GM12878 (cell line): ENCODE data around the gene AGBL5. TPM values are rescaled to one million over a fixed set of nuclear protein-coding genes. Genes with fewer than 3 reads are reported as not detected.

Source experiments
- ATAC-seq: fragments of 200-7000 bp; cut with Tn5 transposase; 3 replicates; pipeline ENCODE4 v1.9.1; 2020; ENCODE audit warnings: mild to moderate bottlenecking, moderate library complexity
- BruUV-seq: library from RNA; stranded (reverse); fragments of 400-500 nt; replicated peaks from 2 replicates; lab custom pipeline; 2021; lab: Mats Ljungman, UMichigan
- CTCF ChIA-PET: fragments of 300-600 bp; sonication (Branson Sonifier 250); formaldehyde crosslinking; extraction: SDS; loops from one replicate; lab custom pipeline; 2021; ENCODE audit warnings: inconsistent platforms; lab: Yijun Ruan, JAX
- POLR2A ChIA-PET: fragments of 350-600 bp; formaldehyde crosslinking; extraction: SDS; loops from one replicate; lab custom pipeline; 2021; ENCODE audit warnings: inconsistent platforms; lab: Charles Lee
- RAD21 ChIA-PET: fragments of 300-600 bp; sonication (Branson Sonifier 250); formaldehyde crosslinking; loops from one replicate; lab custom pipeline; 2023; ENCODE audit warnings: antibody characterized with exemption; ENCODE audit not compliant: unreplicated experiment; lab: Charles Lee
- SMC1A ChIA-PET: fragments of 300-600 bp; sonication (Branson Sonifier 250); formaldehyde crosslinking; loops from one replicate; lab custom pipeline; 2023; ENCODE audit not compliant: unreplicated experiment, uncharacterized antibody; lab: Charles Lee
- DNase-seq: peaks from one replicate; pipeline ENCODE4 v3.0.0-alpha.2; 2011; ENCODE audit warnings: low read depth, low spot score
- FAIRE-seq: peaks from 3 replicates; lab custom pipeline; 2011; peaks lifted over from hg19 to GRCh38; lab: Jason Lieb, UNC
- H2AFZ ChIP-seq: 2 replicates; pipeline ENCODE4 v1.6.0; 2011; ENCODE audit warnings: low read depth, low read length, control low read depth; ENCODE audit not compliant: control insufficient read depth
- H3K27ac ChIP-seq: 2 replicates; pipeline ENCODE4 v1.5.1; 2011; ENCODE audit warnings: control low read depth; ENCODE audit not compliant: control insufficient read depth, insufficient read depth
- H3K27me3 ChIP-seq, 2 experiments: replicated peaks in 1 of 2; 2 replicates each; pipeline versions ENCODE4 v1.6.0 to v1.6.1; 2011; ENCODE audit warnings: low read length in 1 of 2; ENCODE audit not compliant: control insufficient read depth in 2 of 2, insufficient read depth in 2 of 2
- H3K36me3 ChIP-seq, 2 experiments: 2 replicates each; pipeline ENCODE4 v1.5.1; 2011; ENCODE audit warnings: low read length in 1 of 2; ENCODE audit not compliant: control insufficient read depth in 2 of 2, insufficient read depth in 2 of 2
- H3K4me1 ChIP-seq: 2 replicates; pipeline ENCODE4 v1.6.1; 2011; ENCODE audit warnings: mild to moderate bottlenecking, low read length, moderate library complexity, mixed read lengths; ENCODE audit not compliant: control insufficient read depth, insufficient read depth
- H3K4me2 ChIP-seq: 2 replicates; pipeline ENCODE4 v1.6.0; 2011; ENCODE audit warnings: control low read depth; ENCODE audit not compliant: control insufficient read depth, insufficient read depth
- H3K4me3 ChIP-seq: fragments of 200-600 bp; sonication (generic); 2 replicates; pipeline ENCODE4 v1.5.1; 2016
- H3K79me2 ChIP-seq: 2 replicates; pipeline ENCODE4 v1.6.0; 2011; ENCODE audit warnings: low read length; ENCODE audit not compliant: control insufficient read depth, insufficient read depth
- H3K9ac ChIP-seq: 2 replicates; pipeline ENCODE4 v1.8.0; 2011; ENCODE audit warnings: low read length, control low read depth, mixed read lengths; ENCODE audit not compliant: control insufficient read depth, insufficient read depth
- H3K9me3 ChIP-seq: replicated peaks from 3 replicates; pipeline ENCODE4 v1.5.1; 2011; ENCODE audit warnings: mild to moderate bottlenecking, low read length; ENCODE audit not compliant: control insufficient read depth, insufficient read depth
- H4K20me1 ChIP-seq: 2 replicates; pipeline ENCODE4 v1.6.0; 2011; ENCODE audit not compliant: control insufficient read depth, insufficient read depth
- ATF2 ChIP-seq: IDR thresholded peaks from 2 replicates; pipeline ENCODE4 v1.6.1; 2012; ENCODE audit warnings: low read length, inconsistent platforms
- BACH1 ChIP-seq: fragments of 450-650 bp; IDR thresholded peaks from 2 replicates; pipeline ENCODE4 v1.6.1; 2017; ENCODE audit warnings: mild to moderate bottlenecking, borderline replicate concordance
- CBX5 ChIP-seq: sonication (generic); IDR thresholded peaks from 2 replicates; pipeline ENCODE4 v1.6.1; 2016; ENCODE audit warnings: low read depth, moderate library complexity, mild to moderate bottlenecking, inconsistent platforms
- CHD1 ChIP-seq: IDR thresholded peaks from 2 replicates; pipeline ENCODE4 v1.6.1; 2012; ENCODE audit warnings: low read depth, low read length, improper control_type of control experiment
- FOS ChIP-seq: IDR thresholded peaks from 3 replicates; pipeline ENCODE4 v1.6.1; 2011; ENCODE audit warnings: borderline replicate concordance; ENCODE audit not compliant: insufficient read length; ENCODE audit errors: extremely low read depth
- NRF1 ChIP-seq: conservative IDR thresholded peaks from 2 replicates; pipeline ENCODE4 v1.6.1; 2011; ENCODE audit warnings: mild to moderate bottlenecking, low read depth, low read length, improper control_type of control experiment
- RB1 ChIP-seq: fragments of 450-650 bp; formaldehyde crosslinking; IDR thresholded peaks from 2 replicates; pipeline ENCODE4 v1.6.1; 2017; ENCODE audit warnings: mild to moderate bottlenecking, borderline replicate concordance
- RCOR1 ChIP-seq: conservative IDR thresholded peaks from 2 replicates; pipeline ENCODE4 v1.6.1; 2012; ENCODE audit warnings: low read depth, low read length, improper control_type of control experiment
- SMAD1 ChIP-seq: fragments of 450-650 bp; IDR thresholded peaks from 2 replicates; pipeline ENCODE4 v1.6.1; 2018; ENCODE audit warnings: mild to moderate bottlenecking, low read depth; ENCODE audit not compliant: partially characterized antibody
- TAF1 ChIP-seq: IDR thresholded peaks from 2 replicates; pipeline ENCODE4 v1.6.1; 2011; ENCODE audit warnings: mild to moderate bottlenecking, low read depth, low read length, borderline replicate concordance
- WRNIP1 ChIP-seq: IDR thresholded peaks from 2 replicates; pipeline ENCODE4 v1.6.1; 2011; ENCODE audit warnings: low read depth, low read length, improper control_type of control experiment, borderline replicate concordance
- ZNF592 ChIP-seq: fragments of 450-650 bp; IDR thresholded peaks from 2 replicates; pipeline ENCODE4 v1.6.1; 2017; ENCODE audit warnings: mild to moderate bottlenecking, moderate library complexity
- WGBS: methylation state at CpG from one replicate; pipeline ENCODE4 v1.1.6; 2016; ENCODE audit warnings: low lambda C conversion rate; ENCODE audit not compliant: insufficient replicate concordance, insufficient coverage; ENCODE audit errors: missing lambda C conversion rate; 5-methylcytosine and 5-hydroxymethylcytosine counted together
- in situ Hi-C: fragments of 300-500 bp; cut with MboI; formaldehyde crosslinking; loops from 9 replicates; pipeline ENCODE4 v1.14.3; 2018; ENCODE audit warnings: mixed read lengths
- intact Hi-C: fragments of 100-400 bp; cut with micrococcal nuclease; formaldehyde crosslinking; loops from one replicate; pipeline ENCODE4 v1.14.2; 2022; ENCODE audit not compliant: unreplicated experiment
- polyA plus RNA-seq, 11 experiments: library from polyadenylated mRNA; depleted of rRNA in 4 of 11; unstranded in 6 of 11; stranded (reverse) in 5 of 11; fragments of >200 nt; fragmentation: Nextera tagmentation in 4 of 11; fragmentation: Illumina TruSeq in 1 of 11; extraction: Ambion mirVana in 4 of 11; extraction: Trizol in 1 of 11; gene quantifications; 1 replicate in 1 of 11; 2 replicates in 10 of 11; pipeline versions ENCODE4 v1.2.1 to v1.2.3, GENCODE V29; 2011 to 2016; ENCODE audit warnings: inconsistent platforms in 2 of 11, missing spikeins in 2 of 11, low read depth in 1 of 11
- total RNA-seq, 4 experiments: library from RNA; depleted of rRNA in 3 of 4; stranded (reverse); fragments of >200 nt in 3 of 4; fragmentation: Illumina TruSeq in 1 of 4; extraction: Trizol in 1 of 4; gene quantifications; 2 replicates each; pipeline versions ENCODE4 v1.2.1 to v1.2.3, GENCODE V29; 2013 to 2021

Gene AGBL5
- total and polyA plus RNA-seq, 10 of the 15 experiments (the other 5 are each of a cell fraction or from before 2014, with no cell fraction given): 1.9 to 28.5 (median 19.5) TPM

- ChIA-PET RAD21 (interaction anchor here (1.2 to 2.8 kb wide), 4 partner anchors 10 to 30 kb away, joined by 4 to 31 read pairs (median 16); partner anchors contain the start of genes AGBL5 and KHK), POLR2A (interaction anchor here (0.8 to 12.2 kb wide), 9 partner anchors 9 to 103 kb away, joined by 3 to 139 read pairs (median 4); partner anchors contain the start of genes AGBL5, KHK and TMEM214), SMC1A (interaction anchor here (1.0 to 5.4 kb wide), 3 partner anchors 10 to 20 kb away, joined by 3 to 33 read pairs (median 11); partner anchors contain the start of gene AGBL5), CTCF (interaction anchor here (0.6 to 4.0 kb wide), 5 partner anchors 11 to 45 kb away, joined by 3 to 36 read pairs (median 3); no protein-coding TSS in a partner anchor)
- no TSS peak for BruUV-seq
- peaks cover 37% of the 10 kb centered on the region for H3K4me1 ChIP-seq
- peak within 1 kb of the TSS; percentile 51 for H2AFZ ChIP-seq
- no peaks in the 10 kb centered on the region for H3K27me3 ChIP-seq
- peak; percentile 91 for ATAC-seq
- peaks cover 2 to 16% of the 10 kb centered on the region in 2 experiments; a peak in 2 of 4 replicates for H3K36me3 ChIP-seq
- peak within 1 kb of the TSS; percentile 85 for H3K4me3 ChIP-seq
- DNase-seq: no peak
- H3K9ac ChIP-seq: peak within 1 kb of the TSS; percentile 96
- FAIRE-seq: no peak
- H3K4me2 ChIP-seq: peak within 1 kb of the TSS; percentile 95
- intact Hi-C loops: loop anchor here (1.0 kb wide), 1 partner anchor 21 kb away; no protein-coding TSS in a partner anchor
- H3K27ac ChIP-seq: peak within 1 kb of the TSS; percentile 94
- WGBS: 2% methylated on average over 48 of the region's 86 CpGs
- no peaks in the 10 kb centered on the region for H3K9me3 ChIP-seq
- no peaks in the 10 kb centered on the region for H4K20me1 ChIP-seq
- peaks cover 32% of the 10 kb centered on the region for H3K79me2 ChIP-seq
- in situ Hi-C loops: no loop called here
- TF ChIP-seq CBX5: no peak
- TF ChIP-seq RCOR1: 0 out of 2 replicates have a peak, but pooled peaks have one; percentile 62
- peak; percentile 48; the same call in 1 of the 2 replicates for TF ChIP-seq RB1
- peak; percentile 80 for TF ChIP-seq TAF1
- no peak for TF ChIP-seq NRF1
- no peak for TF ChIP-seq WRNIP1
- no peak for TF ChIP-seq SMAD1
- TF ChIP-seq FOS: no peak
- no peak for TF ChIP-seq CHD1
- TF ChIP-seq ZNF592: peak; percentile 38; the same call in 1 of the 2 replicates
- peak; percentile 61 for TF ChIP-seq BACH1
- no peak for TF ChIP-seq ATF2
Observed at GRCh38 chr2:27071277-27071989, 20.0 kb downstream of the AGBL5 start, which contains the start of gene OST4. TSS of gene OST4 (minus strand) at chr2:27071654.
